ENCODE data around the gene PIK3C2B. TPM values are rescaled to one million over a fixed set of nuclear protein-coding genes. Genes with fewer than 3 reads are reported as not detected.

PIK3C2B gene
- polyA plus RNA-seq, 1 donor from 2014 or later: 23.7 TPM

DNA sequence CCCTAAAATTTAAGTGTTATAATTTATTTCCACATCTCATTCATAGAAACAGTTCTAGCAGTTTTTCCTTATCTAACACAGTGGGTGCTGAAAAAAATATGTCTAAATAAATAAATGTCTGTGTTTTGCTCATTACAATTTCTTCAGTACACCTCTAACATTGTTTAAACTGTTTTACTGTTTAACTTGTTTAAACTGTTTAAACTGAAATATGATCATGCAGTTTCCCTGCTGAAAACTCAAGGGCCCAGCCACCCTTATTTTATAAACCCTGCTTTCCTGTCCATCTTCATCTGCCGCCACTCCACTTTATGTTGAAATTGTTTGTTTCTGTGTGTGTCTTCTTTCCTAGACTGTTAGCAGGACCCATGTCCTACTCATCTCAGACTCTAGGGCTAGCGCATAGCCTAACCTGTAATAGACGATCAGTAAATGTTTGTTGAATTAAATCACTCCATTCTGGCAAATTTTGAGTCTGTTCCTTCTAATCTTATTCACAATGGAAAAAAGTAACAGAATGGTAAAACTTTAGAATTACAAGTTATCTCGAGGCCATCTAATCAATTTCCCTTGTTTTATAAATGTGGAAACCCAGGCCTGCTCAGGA is 9.4 kb upstream of the PIK3C2B start:
- H3K4me3 ChIP-seq (ENCODE audit: low read length): no peak overlapping the region
- H3K27ac ChIP-seq (ENCODE audit: low read length): no peak overlapping the region
- H3K9ac ChIP-seq (ENCODE audit: low read length): no peak overlapping the region
- TF ChIP-seq MXI1 (conservative IDR thresholded peaks at IDR 0.05; ENCODE audit: poor library complexity, severe bottlenecking): no peak
- TF ChIP-seq EZH2 (IDR thresholded peaks at IDR 0.05; ENCODE audit: borderline replicate concordance, insufficient read depth, low read length, poor library complexity, severe bottlenecking): no peak
- TF ChIP-seq SMC3 (conservative IDR thresholded peaks at IDR 0.05; ENCODE audit: poor library complexity): no peak
- TF ChIP-seq RAD21 (conservative IDR thresholded peaks at IDR 0.05): no peak
- no peak for TF ChIP-seq POLR2AphosphoS5 (IDR thresholded peaks at IDR 0.05)
- no peak for TF ChIP-seq EP300 (conservative IDR thresholded peaks at IDR 0.05; ENCODE audit: poor library complexity, severe bottlenecking)
- TF ChIP-seq TAF1 (IDR thresholded peaks at IDR 0.05; ENCODE audit: low read depth): no peak
- TF ChIP-seq, protein P1, sequence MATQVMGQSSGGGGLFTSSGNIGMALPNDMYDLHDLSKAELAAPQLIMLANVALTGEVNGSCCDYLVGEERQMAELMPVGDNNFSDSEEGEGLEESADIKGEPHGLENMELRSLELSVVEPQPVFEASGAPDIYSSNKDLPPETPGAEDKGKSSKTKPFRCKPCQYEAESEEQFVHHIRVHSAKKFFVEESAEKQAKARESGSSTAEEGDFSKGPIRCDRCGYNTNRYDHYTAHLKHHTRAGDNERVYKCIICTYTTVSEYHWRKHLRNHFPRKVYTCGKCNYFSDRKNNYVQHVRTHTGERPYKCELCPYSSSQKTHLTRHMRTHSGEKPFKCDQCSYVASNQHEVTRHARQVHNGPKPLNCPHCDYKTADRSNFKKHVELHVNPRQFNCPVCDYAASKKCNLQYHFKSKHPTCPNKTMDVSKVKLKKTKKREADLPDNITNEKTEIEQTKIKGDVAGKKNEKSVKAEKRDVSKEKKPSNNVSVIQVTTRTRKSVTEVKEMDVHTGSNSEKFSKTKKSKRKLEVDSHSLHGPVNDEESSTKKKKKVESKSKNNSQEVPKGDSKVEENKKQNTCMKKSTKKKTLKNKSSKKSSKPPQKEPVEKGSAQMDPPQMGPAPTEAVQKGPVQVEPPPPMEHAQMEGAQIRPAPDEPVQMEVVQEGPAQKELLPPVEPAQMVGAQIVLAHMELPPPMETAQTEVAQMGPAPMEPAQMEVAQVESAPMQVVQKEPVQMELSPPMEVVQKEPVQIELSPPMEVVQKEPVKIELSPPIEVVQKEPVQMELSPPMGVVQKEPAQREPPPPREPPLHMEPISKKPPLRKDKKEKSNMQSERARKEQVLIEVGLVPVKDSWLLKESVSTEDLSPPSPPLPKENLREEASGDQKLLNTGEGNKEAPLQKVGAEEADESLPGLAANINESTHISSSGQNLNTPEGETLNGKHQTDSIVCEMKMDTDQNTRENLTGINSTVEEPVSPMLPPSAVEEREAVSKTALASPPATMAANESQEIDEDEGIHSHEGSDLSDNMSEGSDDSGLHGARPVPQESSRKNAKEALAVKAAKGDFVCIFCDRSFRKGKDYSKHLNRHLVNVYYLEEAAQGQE (IDR thresholded peaks at IDR 0.05; ENCODE audit: borderline replicate concordance): no peak
- no peaks in the 10 kb centered on the region for H3K9me3 ChIP-seq (ENCODE audit: low read length)
- H3K79me2 ChIP-seq (replicated peaks; ENCODE audit: insufficient read depth, low read length): no peaks in the 10 kb centered on the region
- peaks cover 7% of the 10 kb centered on the region for H3F3A ChIP-seq (ENCODE audit: insufficient read depth, low read length, poor library complexity, severe bottlenecking)
- no peaks in the 10 kb centered on the region for H3K9me2 ChIP-seq (ENCODE audit: insufficient read depth, low read length)
- H2AFZ ChIP-seq (ENCODE audit: low read depth, low read length): no peak overlapping the region
- no peaks in the 10 kb centered on the region for H3K36me3 ChIP-seq (ENCODE audit: insufficient read depth, low read length)
- H4K20me1 ChIP-seq (ENCODE audit: insufficient read depth): no peaks in the 10 kb centered on the region
- H3K27me3 ChIP-seq (ENCODE audit: insufficient read depth, low read depth, low read length): no peaks in the 10 kb centered on the region
- no peak overlapping the region for H3K4me2 ChIP-seq (ENCODE audit: low read length)

DNA sequence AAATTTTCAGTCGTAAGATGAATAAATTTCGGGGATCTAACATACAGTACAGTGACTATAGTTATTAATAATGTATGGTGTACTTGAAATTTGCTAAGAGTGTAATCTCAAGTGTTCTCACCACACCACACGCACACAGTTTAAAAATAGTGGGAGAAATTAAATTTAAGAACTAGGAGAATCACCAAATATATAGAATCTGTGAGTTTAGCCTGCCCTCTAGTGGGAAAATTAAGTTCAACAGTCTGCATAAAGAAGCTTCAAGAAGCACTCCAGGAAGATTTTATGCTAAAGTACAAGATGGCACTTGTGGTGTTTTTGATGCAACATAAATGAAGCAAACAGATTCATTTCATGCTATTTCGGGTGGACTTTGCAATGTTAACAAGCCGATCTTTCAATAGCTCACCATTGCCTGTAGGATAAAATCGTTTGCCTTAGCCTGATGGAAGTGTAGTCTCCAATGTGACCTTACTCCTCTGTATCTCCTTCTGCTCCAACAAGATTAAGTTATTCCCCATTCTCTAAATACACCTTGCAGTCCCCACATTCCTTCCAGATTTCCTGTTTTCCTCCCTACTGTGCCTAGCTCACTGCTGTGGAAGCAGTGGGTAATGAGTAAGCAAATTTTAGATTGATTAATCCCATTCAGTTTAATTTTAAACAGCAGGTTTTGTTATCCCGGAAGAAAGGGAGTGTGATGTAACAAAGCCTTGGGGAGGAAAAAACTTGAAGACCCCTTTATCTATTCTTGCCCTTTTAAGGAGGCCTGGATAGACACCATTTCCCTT is 8.7 kb upstream of the PIK3C2B start:
- no peaks in the 10 kb centered on the region for H3K36me3 ChIP-seq (ENCODE audit: insufficient read depth, low read length)
- no peaks in the 10 kb centered on the region for H3K79me2 ChIP-seq (replicated peaks; ENCODE audit: insufficient read depth, low read length)
- no peaks in the 10 kb centered on the region for H4K20me1 ChIP-seq (ENCODE audit: insufficient read depth)
- no peaks in the 10 kb centered on the region for H3K9me2 ChIP-seq (ENCODE audit: insufficient read depth, low read length)
- peaks cover 7% of the 10 kb centered on the region for H3F3A ChIP-seq (ENCODE audit: insufficient read depth, low read length, poor library complexity, severe bottlenecking)
- no peaks in the 10 kb centered on the region for H3K27me3 ChIP-seq (ENCODE audit: insufficient read depth, low read depth, low read length)
- H3K27ac ChIP-seq (ENCODE audit: low read length): no peak overlapping the region
- H3K4me2 ChIP-seq (ENCODE audit: low read length): no peak overlapping the region
- H3K9ac ChIP-seq (ENCODE audit: low read length): no peak overlapping the region
- H2AFZ ChIP-seq (ENCODE audit: low read depth, low read length): no peak overlapping the region
- peak overlapping the region; percentile 9 for H3K4me3 ChIP-seq (ENCODE audit: low read length)
- no peaks in the 10 kb centered on the region for H3K9me3 ChIP-seq (ENCODE audit: low read length)
- TF ChIP-seq, protein P1 (IDR thresholded peaks at IDR 0.05; ENCODE audit: borderline replicate concordance): no peak
- TF ChIP-seq RAD21 (conservative IDR thresholded peaks at IDR 0.05) (peak; percentile 92), EZH2 (IDR thresholded peaks at IDR 0.05; ENCODE audit: borderline replicate concordance, insufficient read depth, low read length, poor library complexity, severe bottlenecking) (no peak), SMC3 (conservative IDR thresholded peaks at IDR 0.05; ENCODE audit: poor library complexity) (peak; percentile 86), POLR2AphosphoS5 (IDR thresholded peaks at IDR 0.05) (no peak), EP300 (conservative IDR thresholded peaks at IDR 0.05; ENCODE audit: poor library complexity, severe bottlenecking) (no peak), TAF1 (IDR thresholded peaks at IDR 0.05; ENCODE audit: low read depth) (no peak), MXI1 (conservative IDR thresholded peaks at IDR 0.05; ENCODE audit: poor library complexity, severe bottlenecking) (no peak)
- TF ChIP-seq, protein P2, sequence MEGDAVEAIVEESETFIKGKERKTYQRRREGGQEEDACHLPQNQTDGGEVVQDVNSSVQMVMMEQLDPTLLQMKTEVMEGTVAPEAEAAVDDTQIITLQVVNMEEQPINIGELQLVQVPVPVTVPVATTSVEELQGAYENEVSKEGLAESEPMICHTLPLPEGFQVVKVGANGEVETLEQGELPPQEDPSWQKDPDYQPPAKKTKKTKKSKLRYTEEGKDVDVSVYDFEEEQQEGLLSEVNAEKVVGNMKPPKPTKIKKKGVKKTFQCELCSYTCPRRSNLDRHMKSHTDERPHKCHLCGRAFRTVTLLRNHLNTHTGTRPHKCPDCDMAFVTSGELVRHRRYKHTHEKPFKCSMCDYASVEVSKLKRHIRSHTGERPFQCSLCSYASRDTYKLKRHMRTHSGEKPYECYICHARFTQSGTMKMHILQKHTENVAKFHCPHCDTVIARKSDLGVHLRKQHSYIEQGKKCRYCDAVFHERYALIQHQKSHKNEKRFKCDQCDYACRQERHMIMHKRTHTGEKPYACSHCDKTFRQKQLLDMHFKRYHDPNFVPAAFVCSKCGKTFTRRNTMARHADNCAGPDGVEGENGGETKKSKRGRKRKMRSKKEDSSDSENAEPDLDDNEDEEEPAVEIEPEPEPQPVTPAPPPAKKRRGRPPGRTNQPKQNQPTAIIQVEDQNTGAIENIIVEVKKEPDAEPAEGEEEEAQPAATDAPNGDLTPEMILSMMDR (IDR thresholded peaks at IDR 0.05; ENCODE audit: poor library complexity, severe bottlenecking): peak; percentile 93

Measured in neural cell (in vitro differentiated cells).